RWPE2 (cell line): ENCODE results near the gene RAPGEF2.
A peak's percentile ranks its signal among the peaks of the same experiment; 100 is the strongest.

ENCODE experiments used
- ATAC-seq: fragments of 200-7000 bp; cut with Tn5 transposase; 3 replicates; pipeline ENCODE4 v1.9.1; 2021; ENCODE audit warnings: low read depth
- DNase-seq: peaks from one replicate; pipeline ENCODE4 v3.0.0-alpha.2; 2020; ENCODE audit warnings: low spot score
- H3K27ac ChIP-seq: fragments of 450-650 bp; 2 replicates; pipeline ENCODE4 v1.5.1; 2017; ENCODE audit warnings: mild to moderate bottlenecking; ENCODE audit not compliant: poor library complexity, severe bottlenecking
- H3K27me3 ChIP-seq: fragments of 250-450 bp; sonication (Bioruptor Pico); 2 replicates; pipeline ENCODE4 v1.5.1; 2021; ENCODE audit warnings: mild to moderate bottlenecking, moderate library complexity; ENCODE audit not compliant: insufficient read depth, poor library complexity, severe bottlenecking
- H3K36me3 ChIP-seq: fragments of 250-450 bp; sonication (Bioruptor Pico); 2 replicates; pipeline ENCODE4 v1.5.1; 2020; ENCODE audit warnings: low read depth, mild to moderate bottlenecking, moderate library complexity
- H3K4me1 ChIP-seq: fragments of 250-450 bp; sonication (Bioruptor Pico); 2 replicates; pipeline ENCODE4 v1.5.1; 2021; ENCODE audit warnings: mild to moderate bottlenecking, moderate library complexity; ENCODE audit not compliant: insufficient read depth, poor library complexity, severe bottlenecking
- H3K4me3 ChIP-seq: fragments of 250-450 bp; sonication (Bioruptor Pico); 2 replicates; pipeline ENCODE4 v1.5.1; 2021; ENCODE audit warnings: mild to moderate bottlenecking, moderate library complexity; ENCODE audit not compliant: severe bottlenecking
- H3K9me3 ChIP-seq: fragments of 250-450 bp; sonication (Bioruptor Pico); 2 replicates; pipeline ENCODE4 v1.5.1; 2021; ENCODE audit warnings: mild to moderate bottlenecking, moderate library complexity; ENCODE audit not compliant: severe bottlenecking
- TF ChIP-seq, protein P1 (sequence below): fragments of 450-650 bp; IDR thresholded peaks from one replicate; pipeline ENCODE4 v1.5.1; 2017; ENCODE audit warnings: mild to moderate bottlenecking, moderate library complexity; ENCODE audit not compliant: poor library complexity, severe bottlenecking

RAPGEF2 gene

DNA sequence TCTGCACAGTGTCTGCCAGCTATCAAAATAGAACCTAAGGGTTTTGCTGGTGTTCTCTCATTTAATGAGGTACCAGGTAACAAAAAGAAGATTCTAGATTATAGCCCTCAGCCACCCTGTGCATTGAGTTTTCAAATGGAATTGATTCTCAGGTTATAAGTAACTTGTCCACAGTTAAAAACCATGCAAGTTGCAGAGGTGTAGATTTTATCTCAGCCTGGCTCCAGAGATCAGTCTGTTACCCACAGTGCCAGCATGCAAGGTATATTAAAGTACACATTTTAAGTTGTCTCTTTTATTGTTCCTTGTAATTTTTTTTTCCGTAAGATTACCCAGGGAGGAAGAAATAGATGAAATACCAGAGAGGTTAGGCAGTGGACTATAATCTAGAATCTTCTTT, 59.7 kb downstream of the RAPGEF2 start:
- Histone ChIP-seq H3K4me1 (no peaks in the 10 kb centered on the region), H3K27me3 (no peaks in the 10 kb centered on the region), H3K4me3 (no peak overlapping the region), H3K36me3 (no peaks in the 10 kb centered on the region), H3K9me3 (no peaks in the 10 kb centered on the region), H3K27ac (no peak overlapping the region)
- TF ChIP-seq, protein P1, sequence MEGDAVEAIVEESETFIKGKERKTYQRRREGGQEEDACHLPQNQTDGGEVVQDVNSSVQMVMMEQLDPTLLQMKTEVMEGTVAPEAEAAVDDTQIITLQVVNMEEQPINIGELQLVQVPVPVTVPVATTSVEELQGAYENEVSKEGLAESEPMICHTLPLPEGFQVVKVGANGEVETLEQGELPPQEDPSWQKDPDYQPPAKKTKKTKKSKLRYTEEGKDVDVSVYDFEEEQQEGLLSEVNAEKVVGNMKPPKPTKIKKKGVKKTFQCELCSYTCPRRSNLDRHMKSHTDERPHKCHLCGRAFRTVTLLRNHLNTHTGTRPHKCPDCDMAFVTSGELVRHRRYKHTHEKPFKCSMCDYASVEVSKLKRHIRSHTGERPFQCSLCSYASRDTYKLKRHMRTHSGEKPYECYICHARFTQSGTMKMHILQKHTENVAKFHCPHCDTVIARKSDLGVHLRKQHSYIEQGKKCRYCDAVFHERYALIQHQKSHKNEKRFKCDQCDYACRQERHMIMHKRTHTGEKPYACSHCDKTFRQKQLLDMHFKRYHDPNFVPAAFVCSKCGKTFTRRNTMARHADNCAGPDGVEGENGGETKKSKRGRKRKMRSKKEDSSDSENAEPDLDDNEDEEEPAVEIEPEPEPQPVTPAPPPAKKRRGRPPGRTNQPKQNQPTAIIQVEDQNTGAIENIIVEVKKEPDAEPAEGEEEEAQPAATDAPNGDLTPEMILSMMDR: no peak
- DNase-seq: no peak
- no peak for ATAC-seq

GRCh38 chr4:159163521-159163920, 60.6 kb downstream of the RAPGEF2 start:
- Histone ChIP-seq H3K36me3 (no peaks in the 10 kb centered on the region), H3K9me3 (no peaks in the 10 kb centered on the region), H3K4me1 (no peaks in the 10 kb centered on the region), H3K27me3 (no peaks in the 10 kb centered on the region), H3K4me3 (no peak overlapping the region), H3K27ac (no peak overlapping the region)
- DNase-seq: no peak
- ATAC-seq: no peak
- TF ChIP-seq, protein P1: no peak

DNA sequence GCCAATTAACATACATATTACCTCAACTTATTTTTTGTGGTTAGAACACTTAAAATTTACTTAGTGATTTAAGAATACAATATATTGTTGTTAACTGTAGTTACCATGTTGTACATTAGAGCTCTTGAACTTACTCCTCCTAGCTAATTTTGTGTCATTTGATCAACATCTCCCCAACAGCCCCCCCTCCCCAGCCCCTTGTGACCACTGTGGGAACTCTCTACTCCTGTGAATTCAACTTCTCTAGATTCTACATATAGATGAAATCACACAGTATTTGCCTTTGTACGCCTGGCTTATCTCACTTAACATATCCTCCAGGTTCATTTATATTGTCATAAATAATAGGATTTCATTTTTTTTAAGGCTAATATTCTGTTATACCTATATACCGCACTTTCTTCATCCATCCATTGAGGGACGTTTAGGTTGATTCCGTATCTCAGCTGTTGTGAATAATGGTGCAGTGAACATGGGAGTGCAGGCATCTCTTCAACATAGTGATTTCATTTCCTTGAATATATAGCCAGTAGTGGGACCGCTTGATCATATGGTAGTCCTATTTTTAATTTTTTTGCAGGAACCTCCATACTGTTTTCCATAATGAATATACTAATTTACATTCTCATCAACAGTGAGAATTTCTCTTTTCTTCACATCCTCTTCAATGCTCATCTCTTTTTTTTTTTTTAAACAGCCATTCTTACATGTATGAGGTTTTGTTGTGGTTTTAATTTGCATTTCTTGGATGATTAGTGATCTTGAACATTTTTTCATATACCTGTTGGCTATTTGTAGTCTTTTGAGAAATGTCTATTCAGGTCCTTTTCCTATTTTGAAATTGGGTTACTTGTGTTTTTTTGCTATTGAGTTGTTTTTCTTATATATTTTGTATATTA, 66.8 kb downstream of the RAPGEF2 start:
- Histone ChIP-seq H3K4me1 (no peaks in the 10 kb centered on the region), H3K27ac (no peak overlapping the region), H3K4me3 (no peak overlapping the region), H3K9me3 (no peaks in the 10 kb centered on the region), H3K27me3 (no peaks in the 10 kb centered on the region), H3K36me3 (no peaks in the 10 kb centered on the region)
- ATAC-seq (no peak), DNase-seq (no peak)
- TF ChIP-seq, protein P1: no peak

GRCh38 chr4:159171287-159171686, 68.4 kb downstream of the RAPGEF2 start:
- Histone ChIP-seq H3K9me3 (no peaks in the 10 kb centered on the region), H3K27me3 (no peaks in the 10 kb centered on the region), H3K4me1 (peaks cover 5% of the 10 kb centered on the region), H3K4me3 (no peak overlapping the region), H3K36me3 (no peaks in the 10 kb centered on the region), H3K27ac (no peak overlapping the region)
- TF ChIP-seq, protein P1: no peak
- ATAC-seq (peak; percentile 49; the same call in 2 of the 3 replicates), DNase-seq (no peak)

- DNase-seq (no peak), ATAC-seq (no peak)
- no peaks in the 10 kb centered on the region for H3K36me3 ChIP-seq
- H3K27ac ChIP-seq: no peak overlapping the region
- TF ChIP-seq, protein P1: no peak
- no peak overlapping the region for H3K4me3 ChIP-seq
- H3K27me3 ChIP-seq: no peaks in the 10 kb centered on the region
- H3K9me3 ChIP-seq: no peaks in the 10 kb centered on the region
- peaks cover 11% of the 10 kb centered on the region for H3K4me1 ChIP-seq
Observed at GRCh38 chr4:159173886-159174285, 71.0 kb downstream of the RAPGEF2 start.
